Stimulated activated CD4-positive, alpha-beta T cell treated with anti-CD3 and anti-CD28 coated beads, Interleukin-2, amount 100 ng/mL, for 48 hours (primary cell): ENCODE data around the gene PCDHGA10.
"Not testable (repeated sequence)": the region's sequence is repeated elsewhere in the genome, so short reads cannot be mapped to it uniquely, and the experiment has no call there.

Source experiments
- DNase-seq, 2 donors: peaks; one replicate each; pipeline ENCODE4 v3.0.0-alpha.2; 2020

The PCDHGA10 gene

DNA sequence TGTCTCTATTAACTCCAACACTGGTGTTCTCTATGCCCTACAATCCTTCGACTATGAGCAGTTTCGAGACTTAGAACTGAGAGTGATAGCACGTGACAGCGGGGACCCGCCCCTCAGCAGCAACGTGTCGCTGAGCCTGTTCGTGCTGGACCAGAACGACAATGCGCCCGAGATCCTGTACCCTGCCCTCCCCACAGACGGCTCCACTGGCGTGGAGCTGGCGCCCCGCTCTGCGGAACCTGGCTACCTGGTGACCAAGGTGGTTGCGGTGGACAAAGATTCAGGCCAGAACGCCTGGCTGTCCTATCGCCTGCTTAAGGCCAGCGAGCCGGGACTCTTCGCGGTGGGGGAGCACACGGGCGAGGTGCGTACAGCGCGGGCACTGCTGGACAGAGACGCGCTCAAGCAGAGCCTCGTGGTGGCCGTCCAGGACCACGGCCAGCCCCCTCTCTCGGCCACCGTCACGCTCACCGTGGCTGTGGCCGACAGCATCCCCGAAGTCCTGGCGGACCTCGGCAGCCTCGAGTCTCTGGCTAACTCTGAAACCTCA lies 10.0 kb downstream of the PCDHGA10 start:
- no peak for DNase-seq

DNA sequence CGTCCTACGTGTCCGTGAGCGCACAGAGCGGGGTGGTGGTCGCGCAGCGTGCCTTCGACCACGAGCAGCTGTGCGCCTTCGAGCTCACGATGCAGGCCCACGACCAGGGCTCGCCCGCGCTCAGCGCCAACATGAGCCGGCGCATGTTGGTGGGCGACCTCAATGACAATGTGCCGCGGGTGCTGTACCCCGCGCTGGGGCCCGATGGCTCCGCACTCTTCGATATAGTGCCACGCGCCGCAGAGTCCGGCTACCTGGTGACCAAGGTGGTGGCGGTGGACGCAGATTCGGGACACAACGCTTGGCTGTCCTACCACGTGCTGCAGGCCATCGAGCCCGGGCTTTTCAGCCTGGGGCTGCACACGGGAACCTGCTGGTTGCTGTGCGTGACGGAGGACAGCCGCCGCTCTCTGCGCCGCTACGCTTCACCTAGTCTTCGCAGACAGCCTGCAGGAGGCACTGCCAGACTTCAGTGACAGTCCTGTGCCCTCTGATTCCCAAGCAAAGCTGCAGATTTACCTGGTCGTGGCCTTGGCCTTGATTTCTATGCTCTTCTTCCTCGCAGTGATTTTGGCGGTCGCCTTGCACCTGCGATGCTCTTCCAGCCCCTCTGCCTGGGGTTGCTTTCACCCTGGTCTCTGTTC lies 15.1 kb downstream of the PCDHGA10 start:
- DNase-seq, result no peak

GRCh38 chr5:141430332-141431113 lies 17.7 kb downstream of the PCDHGA10 start, which contains the start of gene PCDHGA12:
PCDHGA12 (plus strand) TSS chr5:141430507; CDS start chr5:141430760, 253 bp downstream.
- no peak for DNase-seq

DNA sequence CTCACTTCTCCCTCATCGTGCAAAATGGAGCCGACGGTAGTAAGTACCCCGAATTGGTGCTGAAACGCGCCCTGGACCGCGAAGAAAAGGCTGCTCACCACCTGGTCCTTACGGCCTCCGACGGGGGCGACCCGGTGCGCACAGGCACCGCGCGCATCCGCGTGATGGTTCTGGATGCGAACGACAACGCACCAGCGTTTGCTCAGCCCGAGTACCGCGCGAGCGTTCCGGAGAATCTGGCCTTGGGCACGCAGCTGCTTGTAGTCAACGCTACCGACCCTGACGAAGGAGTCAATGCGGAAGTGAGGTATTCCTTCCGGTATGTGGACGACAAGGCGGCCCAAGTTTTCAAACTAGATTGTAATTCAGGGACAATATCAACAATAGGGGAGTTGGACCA lies 18.5 kb downstream of the PCDHGA10 start:
- DNase-seq, result no peak

- DNase-seq, result not testable (repeated sequence)
Measured at GRCh38 chr5:141432308-141432707, 19.5 kb downstream of the PCDHGA10 start.

GRCh38 chr5:141432726-141433125 lies 19.9 kb downstream of the PCDHGA10 start:
- not testable (repeated sequence) for DNase-seq

DNA sequence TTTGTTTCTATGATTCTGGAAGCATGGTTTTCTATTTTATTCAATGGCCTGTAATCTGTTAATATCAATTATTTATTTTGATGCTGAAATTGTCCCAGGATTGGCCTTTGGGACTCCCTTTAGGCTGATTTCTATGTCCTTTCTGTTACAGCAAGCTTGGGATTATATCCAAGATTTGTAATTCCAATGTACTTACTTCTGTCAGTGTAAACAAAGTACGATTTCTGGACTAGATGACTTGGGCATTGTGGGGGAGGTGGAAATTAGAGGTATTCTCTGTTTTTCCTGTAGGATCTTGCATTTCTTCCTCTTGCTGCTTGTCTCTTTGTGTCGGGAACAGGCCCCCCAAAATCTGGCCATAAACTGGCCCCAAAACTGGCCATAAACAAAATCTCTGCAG lies 21.2 kb downstream of the PCDHGA10 start:
- DNase-seq, result no peak

DNA sequence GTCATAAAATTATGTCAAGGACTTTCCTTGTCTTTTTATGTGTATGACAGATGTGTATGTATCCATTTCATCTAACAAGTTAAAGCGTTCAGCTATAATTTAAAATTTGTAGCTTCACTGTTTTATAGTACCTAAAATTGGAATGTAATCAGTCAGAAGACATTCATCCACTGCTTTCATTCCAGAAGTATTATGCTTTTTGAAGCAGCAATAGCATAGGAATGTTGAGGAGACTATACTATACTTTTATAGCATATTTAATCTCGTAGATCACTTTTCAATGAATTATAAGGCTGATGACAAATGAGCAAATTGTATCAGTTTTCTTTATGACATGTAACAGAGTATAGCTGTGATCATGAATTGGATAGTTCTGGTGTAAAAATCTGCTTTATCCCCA lies 24.4 kb downstream of the PCDHGA10 start:
- no peak for DNase-seq

GRCh38 chr5:141439411-141440141 lies 26.8 kb downstream of the PCDHGA10 start:
- DNase-seq, result no peak

GRCh38 chr5:141440341-141440740 lies 27.6 kb downstream of the PCDHGA10 start:
- DNase-seq, result no peak

DNA sequence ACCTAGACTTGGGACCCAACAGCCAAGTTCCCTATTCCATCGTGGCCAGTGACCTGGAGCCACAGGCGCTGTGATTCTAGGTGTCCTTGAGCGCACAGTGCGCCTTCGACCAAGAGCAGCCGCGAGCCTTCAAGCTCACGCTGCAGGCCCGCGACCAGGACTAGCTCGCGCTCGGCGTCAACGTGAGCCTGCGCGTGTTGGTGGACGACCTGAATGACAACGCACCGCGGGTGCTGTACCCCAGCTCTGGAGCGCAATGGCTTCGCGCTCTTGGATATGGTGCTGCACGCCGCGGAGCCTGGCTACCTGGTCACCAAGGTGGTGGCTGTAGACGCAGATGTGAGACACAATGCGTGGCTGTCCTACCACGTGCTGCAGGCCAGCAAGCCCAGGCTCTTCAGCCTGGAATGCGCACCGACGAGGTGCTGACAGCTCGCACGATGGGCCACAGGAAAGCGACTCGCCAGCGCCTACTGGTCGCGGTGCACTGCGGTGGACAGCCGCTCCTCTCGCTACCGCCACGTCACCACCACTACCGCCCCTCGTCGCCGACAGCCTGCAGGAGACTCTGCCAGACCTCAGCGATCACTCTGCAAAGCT lies 28.9 kb downstream of the PCDHGA10 start:
- DNase-seq, result no peak

GRCh38 chr5:141465351-141465750 lies 52.6 kb downstream of the PCDHGA10 start:
- no peak for DNase-seq
